Measurements from ENCODE around the gene ZNRD2.

ZNRD2 gene

GRCh38 chr11:65569973-65570918 lies at the start of gene ZNRD2:
ZNRD2 (plus strand) TSS chr11:65570477; CDS start chr11:65570492, 15 bp downstream.
- no peaks in the 10 kb centered on the region for H3K9me3 ChIP-seq (ENCODE audit: control insufficient read depth, insufficient read depth, low read depth, low read length)
- CTCF ChIA-PET: interaction anchor here (0.6 to 5.6 kb wide), 7 partner anchors 10 to 29 kb away, joined by 3 to 133 read pairs (median 11); partner anchors contain the start of gene LTBP3
- peak within 1 kb of the TSS; percentile 93 for H3K27ac ChIP-seq (ENCODE audit: extremely low read depth, low read depth, low read length)
- POLR2A ChIA-PET: interaction anchor here (0.6 to 4.2 kb wide), 16 partner anchors 10 to 289 kb away, joined by 3 to 41 read pairs (median 6); partner anchors contain the start of genes CFL1, KCNK7, LTBP3 and MALAT1
- H3K4me3 ChIP-seq (ENCODE audit: low read depth, low read length): peak within 1 kb of the TSS; percentile 74
- H3K4me1 ChIP-seq (ENCODE audit: control insufficient read depth, insufficient read depth, low read length): peaks cover 16% of the 10 kb centered on the region; the same call in 1 of the 2 replicates
- peaks cover 0 to 22% of the 10 kb centered on the region in 2 experiments; a peak in 1 of 3 replicates for H3K36me3 ChIP-seq (ENCODE audit: control insufficient read depth in 2 of 2, insufficient read depth in 1 of 2, low read length in 2 of 2)
- no peak for TF ChIP-seq ZNF548 (tag by site-specific recombination; IDR thresholded peaks at IDR 0.05)
- TF ChIP-seq ZBTB21 (tag by site-specific recombination; IDR thresholded peaks at IDR 0.05): peak; percentile 94
- peak; percentile 69; the same call in 1 of the 2 replicates for TF ChIP-seq ZNF561 (tag by site-specific recombination; IDR thresholded peaks at IDR 0.05; ENCODE audit: borderline replicate concordance)
- TF ChIP-seq ELK4 (IDR thresholded peaks at IDR 0.05; ENCODE audit: borderline replicate concordance, low read depth, low read length): no peak
- no peak for TF ChIP-seq ZNF596 (tag by site-specific recombination; IDR thresholded peaks at IDR 0.05)
- TF ChIP-seq KLF16 (tag by site-specific recombination; IDR thresholded peaks at IDR 0.05): peak; percentile 84
- no peak for TF ChIP-seq ZNF26 (tag by site-specific recombination; IDR thresholded peaks at IDR 0.05)
- TF ChIP-seq ZNF645 (tag by site-specific recombination; IDR thresholded peaks at IDR 0.05): no peak
- TF ChIP-seq ZNF426 (tag by site-specific recombination; IDR thresholded peaks at IDR 0.05): no peak
- no peak for TF ChIP-seq ZNF791 (tag by site-specific recombination; IDR thresholded peaks at IDR 0.05)
- peak; percentile 98 for TF ChIP-seq ZBTB11 (tag by site-specific recombination; conservative IDR thresholded peaks at IDR 0.05; ENCODE audit: low read depth)
- TF ChIP-seq ZNF10 (tag by site-specific recombination; IDR thresholded peaks at IDR 0.05): no peak
- no peak for TF ChIP-seq ZNF830 (tag by site-specific recombination; IDR thresholded peaks at IDR 0.05; ENCODE audit: low read depth)
- no peak for TF ChIP-seq ZNF302 (tag by site-specific recombination; IDR thresholded peaks at IDR 0.05; ENCODE audit: low read depth)
- TF ChIP-seq ZNF362 (tag by site-specific recombination; IDR thresholded peaks at IDR 0.05): no peak
- no peak for TF ChIP-seq ZFP3 (tag by site-specific recombination; IDR thresholded peaks at IDR 0.05; ENCODE audit: low read depth)
- no peak for TF ChIP-seq ZNF16 (tag by site-specific recombination; IDR thresholded peaks at IDR 0.05; ENCODE audit: low read depth)
- TF ChIP-seq ZNF140 (tag by site-specific recombination; IDR thresholded peaks at IDR 0.05): no peak
- TF ChIP-seq ZNF704 (tag by site-specific recombination; IDR thresholded peaks at IDR 0.05): no peak
- TF ChIP-seq ZNF677 (tag by site-specific recombination; IDR thresholded peaks at IDR 0.05): no peak
- no peak for TF ChIP-seq ZNF146 (tag by site-specific recombination; IDR thresholded peaks at IDR 0.05)
- no peak for TF ChIP-seq ZNF513 (tag by site-specific recombination; IDR thresholded peaks at IDR 0.05)
- no peak for TF ChIP-seq ZNF169 (tag by site-specific recombination; IDR thresholded peaks at IDR 0.05)
- no peak for TF ChIP-seq ZNF132 (tag by site-specific recombination; IDR thresholded peaks at IDR 0.05; ENCODE audit: borderline replicate concordance)
- TF ChIP-seq ZNF266 (tag by site-specific recombination; IDR thresholded peaks at IDR 0.05; ENCODE audit: low read depth): no peak
